ENCODE data around the gene WWP2.

- TF ChIP-seq CTCF (IDR thresholded peaks at IDR 0.05): no peak
- TF ChIP-seq POLR2A (IDR thresholded peaks at IDR 0.05): peak; percentile 44 to 68
- peak; percentile 51 to 89 for TF ChIP-seq EP300 (IDR thresholded peaks at IDR 0.05)
Observed at GRCh38 chr16:69924777-69925191, 162.7 kb downstream of the WWP2 start.

Measured in tibial nerve (tissue), 4 donors.